NK-92 (cell line): ENCODE data around the gene COL26A1.
"Not testable (repeated sequence)": the region's sequence is repeated elsewhere in the genome, so short reads cannot be mapped to it uniquely, and the experiment has no call there.

Experiments
- DNase-seq: peaks from one replicate; lab custom pipeline; 2025; ENCODE audit not compliant: unreplicated experiment; lab: John Stamatoyannopoulos, UW

The COL26A1 gene

DNA sequence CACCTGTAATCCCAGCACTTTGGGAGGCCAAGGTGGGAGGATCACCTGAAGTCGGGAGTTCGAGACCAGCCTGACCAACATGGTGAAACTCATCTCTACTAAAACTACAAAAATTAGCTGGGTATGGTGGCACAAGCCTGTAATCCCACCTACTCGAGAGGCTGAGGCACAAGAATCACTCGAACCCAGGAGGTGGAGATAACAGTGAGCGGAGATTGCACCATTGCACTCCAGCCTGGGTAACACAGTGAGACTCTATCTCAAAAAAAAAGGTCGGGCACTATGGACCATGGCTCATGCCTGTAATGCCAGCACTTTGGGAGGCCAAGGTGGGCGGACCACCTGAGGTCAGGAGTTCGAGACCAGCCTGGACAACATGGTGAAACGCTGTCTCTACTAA lies 127.8 kb downstream of the COL26A1 start:
- not testable (repeated sequence) for DNase-seq

GRCh38 chr7:101491442-101491841 lies 128.8 kb downstream of the COL26A1 start:
- DNase-seq = not testable (repeated sequence)

GRCh38 chr7:101494602-101495329 lies 132.1 kb downstream of the COL26A1 start:
- DNase-seq = no peak

DNA sequence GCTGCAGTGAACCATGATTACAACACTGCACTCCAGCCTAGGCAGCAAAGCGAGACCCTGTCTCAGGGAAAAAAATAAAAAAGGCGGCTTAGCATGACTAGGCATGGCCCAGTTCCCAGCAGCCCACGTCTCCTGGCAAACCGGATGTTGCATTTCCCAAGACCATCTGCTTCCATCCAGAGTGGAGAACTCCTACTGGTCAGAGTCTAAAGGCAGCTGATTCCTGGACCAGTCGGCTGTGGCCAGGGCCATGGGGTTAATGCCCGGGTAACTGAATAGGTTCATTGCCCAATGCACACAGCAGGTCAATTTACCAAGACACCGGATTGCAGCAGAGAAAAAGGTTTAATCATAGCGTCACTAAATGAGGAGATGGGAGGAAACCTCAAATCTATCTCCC lies 133.3 kb downstream of the COL26A1 start:
- no peak for DNase-seq

- no peak for DNase-seq
Observed at GRCh38 chr7:101501351-101501750, 138.7 kb downstream of the COL26A1 start.

DNA sequence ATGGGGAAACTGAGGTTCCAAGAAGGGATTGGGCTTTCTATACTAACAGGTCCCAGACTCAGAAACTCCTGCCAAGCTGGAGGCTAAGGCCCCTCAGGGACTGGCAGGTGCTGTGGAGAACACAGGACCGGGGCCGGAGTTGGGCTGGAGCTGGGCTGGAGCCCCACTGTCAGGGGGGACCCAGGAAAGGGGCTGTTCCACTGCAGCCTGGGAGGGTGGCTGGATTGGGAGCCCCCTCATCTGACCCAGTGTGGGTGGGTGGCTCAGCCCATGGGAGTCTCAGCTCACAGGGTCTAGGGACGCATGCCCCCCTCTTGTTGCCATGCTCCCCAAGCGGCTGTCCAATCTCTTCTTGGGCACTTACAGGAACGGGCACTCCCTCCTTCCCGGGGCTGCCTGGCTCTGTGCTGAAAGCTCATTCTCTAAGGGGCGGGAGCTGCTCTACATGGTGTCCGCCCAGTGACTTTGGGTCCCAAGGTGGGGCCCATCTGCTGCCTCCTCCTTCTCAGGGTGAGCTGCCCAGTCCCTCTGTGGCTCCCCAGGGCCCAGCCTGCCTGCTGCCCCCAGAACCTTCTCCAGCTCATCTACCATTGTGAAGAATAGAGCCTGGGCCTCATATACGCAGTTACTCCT lies 139.9 kb downstream of the COL26A1 start:
- no peak for DNase-seq

DNA sequence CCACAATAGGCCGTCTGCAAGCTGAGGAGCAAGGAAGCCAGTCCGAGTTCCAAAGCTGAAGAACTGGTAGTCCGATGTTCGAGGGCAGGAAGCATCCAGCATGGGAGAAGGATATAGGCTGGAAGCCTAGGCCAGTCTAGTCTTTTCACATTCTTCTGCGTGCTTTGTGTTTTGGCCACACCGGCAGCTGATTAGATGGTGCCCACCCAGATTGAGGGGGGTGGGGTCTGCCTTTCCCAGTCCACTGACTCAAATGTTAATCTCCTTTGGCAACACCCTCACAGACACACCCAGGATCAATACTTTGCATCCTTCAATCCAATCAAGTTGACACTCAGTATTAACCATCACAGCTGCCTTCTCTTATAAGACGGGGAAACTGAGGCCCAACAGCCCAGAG lies 142.8 kb downstream of the COL26A1 start:
- DNase-seq = not testable (repeated sequence)

DNA sequence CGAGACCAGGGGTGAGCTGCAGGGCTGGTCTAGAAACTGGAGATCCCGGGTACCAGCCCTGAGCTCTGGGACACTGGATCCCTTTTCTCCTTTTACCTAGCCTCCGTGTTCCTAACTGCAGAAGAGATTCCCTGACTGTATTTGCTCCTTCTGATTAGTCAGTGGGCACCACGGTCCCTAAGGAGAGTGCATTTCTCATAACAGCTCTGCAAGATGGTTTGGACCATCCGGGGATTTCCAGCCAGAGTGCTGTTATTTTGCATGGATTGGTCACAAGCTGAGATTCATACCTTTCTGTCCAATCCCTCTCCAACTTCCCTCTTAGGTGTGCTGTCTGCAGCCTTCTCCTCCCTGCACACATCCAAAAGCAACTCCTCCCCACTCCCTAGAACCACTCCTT lies 143.9 kb downstream of the COL26A1 start:
- DNase-seq = no peak

DNA sequence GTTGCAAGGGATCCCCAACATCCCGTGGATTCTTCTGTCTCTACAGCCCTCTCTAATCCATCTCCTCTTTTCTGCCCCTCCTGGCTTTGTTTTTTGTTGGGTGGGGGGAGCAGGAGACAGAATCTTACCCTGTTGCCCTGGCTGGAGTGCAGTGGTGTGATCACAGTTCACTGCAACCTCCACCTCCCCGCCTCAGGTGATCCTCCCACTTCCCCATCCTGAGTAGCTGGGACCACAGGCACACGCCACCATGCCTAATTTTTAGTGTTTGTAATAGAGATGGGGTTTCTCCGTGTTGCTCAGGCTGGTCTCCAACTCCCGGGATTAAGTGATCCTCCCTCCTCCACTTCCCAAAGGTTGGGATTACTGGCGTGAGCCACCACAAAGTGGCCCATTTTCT lies 144.7 kb downstream of the COL26A1 start:
- no peak for DNase-seq

- DNase-seq = no peak
Observed at GRCh38 chr7:101507791-101508252, 145.1 kb downstream of the COL26A1 start.

DNA sequence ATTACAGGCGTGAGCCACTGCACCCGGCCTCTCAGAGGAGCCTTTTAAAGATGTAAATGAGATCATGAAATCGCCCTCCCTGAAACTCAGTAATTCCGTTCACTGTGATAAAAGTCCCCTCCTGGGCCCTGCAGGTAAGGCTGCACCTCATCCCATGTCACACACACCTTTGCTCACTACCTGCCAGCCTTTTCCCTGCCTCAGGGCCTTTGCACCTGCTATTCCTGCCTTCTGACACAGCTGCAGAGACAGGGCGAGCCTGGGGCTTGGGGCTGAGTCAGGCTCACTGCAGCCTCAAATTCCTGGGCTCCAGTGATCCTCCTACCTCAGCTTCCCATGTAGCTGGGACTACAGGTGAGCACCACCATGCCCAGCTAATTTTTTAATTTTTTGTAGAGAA lies 147.6 kb downstream of the COL26A1 start:
- no peak for DNase-seq

GRCh38 chr7:101511965-101512364 lies 149.3 kb downstream of the COL26A1 start:
- no peak for DNase-seq

DNA sequence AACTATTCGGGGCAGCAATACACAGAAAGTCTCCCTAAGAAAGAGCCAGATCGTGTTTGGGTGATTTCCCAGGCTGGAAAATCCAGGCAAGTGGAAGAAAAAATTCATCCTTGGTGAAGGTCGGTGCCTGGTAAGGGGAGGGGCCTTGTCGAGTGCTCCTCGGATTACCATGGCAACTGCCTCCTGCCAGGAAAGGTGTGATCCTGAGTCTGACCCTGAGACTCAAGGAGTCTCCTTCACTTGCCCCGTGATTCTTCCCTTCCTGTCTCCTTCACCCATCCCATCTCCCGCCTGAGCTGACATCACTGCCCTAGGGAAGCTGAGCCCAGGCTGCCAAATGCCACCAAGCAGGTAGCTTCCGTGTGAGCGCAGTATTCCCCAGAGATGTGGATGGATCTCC lies 154.2 kb downstream of the COL26A1 start:
- no peak for DNase-seq

- no peak for DNase-seq
Observed at GRCh38 chr7:101517304-101517703, 154.6 kb downstream of the COL26A1 start.

DNA sequence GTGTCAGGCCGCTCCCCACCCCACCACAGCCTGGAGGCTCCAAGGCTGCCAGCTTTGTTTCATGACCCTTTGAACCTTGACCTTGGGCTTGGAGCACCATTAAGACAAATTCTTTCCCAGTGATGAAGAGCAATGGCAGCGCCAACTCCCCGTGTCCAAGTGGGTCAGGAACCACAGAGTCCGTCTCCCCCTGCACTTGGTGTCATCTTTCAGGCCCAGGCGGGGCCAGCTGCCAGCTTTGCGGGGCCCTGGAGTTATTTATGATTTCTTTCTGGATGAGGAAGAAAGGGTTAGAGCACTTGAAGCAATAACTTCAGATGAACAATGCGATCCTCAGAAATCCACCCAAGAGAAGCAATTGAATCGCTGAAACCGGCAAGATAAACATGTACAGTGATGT lies 155.7 kb downstream of the COL26A1 start:
- DNase-seq = no peak

GRCh38 chr7:101519324-101520023 lies 156.8 kb downstream of the COL26A1 start:
- no peak for DNase-seq

- DNase-seq = no peak
Observed at GRCh38 chr7:101521430-101521925, 158.8 kb downstream of the COL26A1 start.

DNA sequence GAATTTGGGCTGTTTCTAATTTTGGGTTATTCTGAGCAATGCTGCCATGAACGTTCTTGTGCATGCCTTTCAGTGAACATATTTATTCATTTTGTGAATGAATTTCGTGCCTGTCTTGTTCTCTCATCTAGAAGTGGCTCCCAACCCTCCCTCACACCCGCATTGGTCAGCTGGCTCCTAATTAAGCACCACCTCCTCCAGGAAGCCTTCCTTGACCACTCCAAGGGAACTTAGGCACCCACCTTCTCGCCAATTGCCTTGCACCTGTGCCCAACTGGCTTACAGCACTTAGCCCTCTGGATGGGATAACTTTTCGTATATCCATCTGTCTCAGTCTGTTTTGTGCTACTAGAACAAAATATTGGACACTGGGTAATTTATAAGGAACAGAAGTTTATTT lies 159.3 kb downstream of the COL26A1 start:
- no peak for DNase-seq

- no peak for DNase-seq
Observed at GRCh38 chr7:101527844-101528667, 165.4 kb downstream of the COL26A1 start.

- DNase-seq = no peak
Observed at GRCh38 chr7:101529560-101529959, 166.9 kb downstream of the COL26A1 start.

GRCh38 chr7:101531726-101532357 lies 169.2 kb downstream of the COL26A1 start:
- DNase-seq = no peak
